Measurements from ENCODE around the gene DEK. TPM values are rescaled to one million over a fixed set of nuclear protein-coding genes. Genes with fewer than 3 reads are reported as not detected.
A peak's percentile ranks its signal among the peaks of the same experiment; 100 is the strongest.

DEK gene
- total RNA-seq, 1 donor = 117 TPM

- TF ChIP-seq CTCF (IDR thresholded peaks at IDR 0.05; ENCODE audit: insufficient read depth, low read depth, low read length) = no peak
- H3K4me3 ChIP-seq (ENCODE audit: low read depth, low read length) = peak overlapping the region; percentile 6
- DNase-seq (ENCODE audit: low read depth) = no peak
These were observed 3.8 kb downstream of the DEK start for GRCh38 chr6:18260448-18261106.

DNA sequence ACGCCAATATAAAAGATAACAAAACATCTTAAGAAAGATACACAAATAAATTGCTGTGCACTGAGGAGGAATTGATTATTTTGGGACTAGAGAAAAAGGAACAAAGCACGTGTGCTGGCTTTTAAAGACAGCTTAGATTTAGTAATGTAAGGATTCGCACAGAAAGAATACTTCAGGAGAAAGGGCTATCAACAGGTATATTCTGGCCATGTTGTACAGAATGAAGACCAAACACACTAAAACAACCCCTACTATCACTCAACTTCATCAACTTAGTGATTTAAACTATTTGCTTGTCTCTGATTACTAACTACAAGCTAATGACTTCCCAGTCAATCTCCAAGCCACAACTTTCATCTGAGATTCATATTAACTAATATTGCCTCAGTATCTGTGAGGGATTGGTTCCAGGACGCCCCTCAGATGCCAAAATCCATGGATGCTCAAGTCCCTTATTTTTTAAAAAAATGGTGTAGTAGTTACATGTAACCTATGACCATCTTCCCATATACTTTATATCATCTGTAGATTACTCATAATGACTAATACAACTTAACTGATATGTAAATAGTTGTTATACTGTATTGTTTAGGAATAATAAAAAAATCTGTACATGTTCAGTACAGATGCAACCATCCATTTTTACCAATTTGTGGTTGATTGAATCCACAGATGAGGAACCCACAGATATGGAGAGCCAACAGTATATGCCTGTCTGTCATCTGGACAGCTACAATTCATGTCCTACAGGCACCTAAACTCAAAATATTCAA lies 4.5 kb downstream of the DEK start:
- TF ChIP-seq CTCF (IDR thresholded peaks at IDR 0.05; ENCODE audit: insufficient read depth, low read depth, low read length) = no peak
- H3K4me3 ChIP-seq (ENCODE audit: low read depth, low read length) = no peak overlapping the region
- DNase-seq (ENCODE audit: low read depth) = no peak

- no peak for DNase-seq (ENCODE audit: low read depth)
- TF ChIP-seq CTCF (IDR thresholded peaks at IDR 0.05; ENCODE audit: insufficient read depth, low read depth, low read length) = no peak
- no peak overlapping the region for H3K4me3 ChIP-seq (ENCODE audit: low read depth, low read length)
These were observed 9.5 kb downstream of the DEK start for GRCh38 chr6:18254793-18255192.

- H3K4me3 ChIP-seq (ENCODE audit: low read depth, low read length) = no peak overlapping the region
- no peak for DNase-seq (ENCODE audit: low read depth)
- no peak for TF ChIP-seq CTCF (IDR thresholded peaks at IDR 0.05; ENCODE audit: insufficient read depth, low read depth, low read length)
These were observed 10.7 kb downstream of the DEK start for GRCh38 chr6:18253635-18254034.

GRCh38 chr6:18249271-18249670 lies 15.1 kb downstream of the DEK start:
- no peak overlapping the region for H3K4me3 ChIP-seq (ENCODE audit: low read depth, low read length)
- TF ChIP-seq CTCF (IDR thresholded peaks at IDR 0.05; ENCODE audit: insufficient read depth, low read depth, low read length) = no peak
- no peak for DNase-seq (ENCODE audit: low read depth)

DNA sequence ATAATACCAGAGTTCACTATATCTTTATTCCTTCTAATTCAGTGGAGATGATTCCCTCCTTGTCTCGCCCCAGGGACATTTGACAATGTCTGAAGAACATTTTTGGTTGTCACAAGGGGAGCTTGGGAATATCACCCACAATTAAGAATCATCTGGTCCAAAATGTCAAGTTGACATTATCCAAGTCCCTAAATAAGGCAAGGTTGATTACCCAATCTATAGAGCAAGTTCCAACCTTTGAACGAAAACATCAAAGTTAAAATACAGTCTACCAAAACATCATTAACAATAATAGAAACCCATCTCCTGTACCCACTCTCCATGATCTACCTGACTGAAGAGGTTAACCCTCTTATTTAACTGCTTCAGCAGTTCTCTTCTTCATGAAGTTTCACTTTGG lies 15.6 kb downstream of the DEK start:
- H3K4me3 ChIP-seq (ENCODE audit: low read depth, low read length) = no peak overlapping the region
- no peak for TF ChIP-seq CTCF (IDR thresholded peaks at IDR 0.05; ENCODE audit: insufficient read depth, low read depth, low read length)
- no peak for DNase-seq (ENCODE audit: low read depth)
